ENCODE measurements around the gene PDIA6. TPM values are rescaled to one million over a fixed set of nuclear protein-coding genes. Genes with fewer than 3 reads are reported as not detected.

PDIA6 gene
- total and polyA plus RNA-seq, 10 of the 15 experiments (the other 5 are each of a cell fraction or from before 2014, with no cell fraction given), result 148 to 526 (median 209) TPM

DNA sequence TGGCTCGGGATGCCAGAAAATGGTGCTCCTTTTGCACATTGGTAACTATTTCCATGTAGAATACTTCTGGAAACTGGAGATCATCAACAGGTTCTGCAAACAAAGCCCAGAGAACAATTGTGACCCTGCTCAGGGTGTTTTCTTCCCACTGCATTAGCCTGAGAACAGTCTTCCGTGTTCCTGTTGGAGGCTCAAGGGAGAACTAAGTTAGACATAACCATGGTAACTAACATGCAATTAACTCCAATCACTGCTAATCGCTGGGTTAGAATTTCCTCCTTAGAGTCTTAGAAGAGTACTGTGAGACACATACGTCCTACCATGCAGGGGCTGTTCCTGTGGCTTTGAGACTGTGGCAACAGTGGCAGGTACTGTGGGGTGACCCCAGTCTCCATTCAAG lies 36.0 kb upstream of the PDIA6 start:
- H3K4me1 ChIP-seq (ENCODE audit: control insufficient read depth, insufficient read depth, low read length), result no peaks in the 10 kb centered on the region
- ChIA-PET RAD21 (ENCODE audit: unreplicated experiment) (no interaction called here), SMC1A (ENCODE audit: uncharacterized antibody, unreplicated experiment) (interaction anchor here (1.1 kb wide), 1 partner anchor 13 kb away, joined by 4 read pairs; no protein-coding TSS in a partner anchor), CTCF (interaction anchor here (3.0 kb wide), 1 partner anchor 13 kb away, joined by 9 read pairs; no protein-coding TSS in a partner anchor), POLR2A (no interaction called here)
- H3K27me3 ChIP-seq (replicated peaks in 1 of 2; ENCODE audit: control insufficient read depth in 2 of 2, insufficient read depth in 2 of 2, low read length in 1 of 2), result no peaks in the 10 kb centered on the region; a peak in 2 of 4 replicates
- H2AFZ ChIP-seq (ENCODE audit: control insufficient read depth, low read depth, low read length), result no peak overlapping the region
- no peaks in the 10 kb centered on the region for H3K79me2 ChIP-seq (ENCODE audit: control insufficient read depth, insufficient read depth, low read length)
- H3K4me3 ChIP-seq, result no peak overlapping the region
- H3K27ac ChIP-seq (ENCODE audit: control insufficient read depth, insufficient read depth), result no peak overlapping the region
- no peak overlapping the region for H3K4me2 ChIP-seq (ENCODE audit: control insufficient read depth, insufficient read depth)
- no peaks in the 10 kb centered on the region for H3K36me3 ChIP-seq (ENCODE audit: control insufficient read depth in 2 of 2, insufficient read depth in 2 of 2, low read length in 1 of 2)
- DNase-seq (ENCODE audit: low read depth, low spot score) (no peak), ATAC-seq (no peak), FAIRE-seq (no peak)
- H4K20me1 ChIP-seq (ENCODE audit: control insufficient read depth, insufficient read depth), result no peaks in the 10 kb centered on the region
- BruUV-seq (replicated peaks), result no TSS peak
- in situ Hi-C loops (cut with MboI), result no loop called here
- no peaks in the 10 kb centered on the region; the same call in none of the 3 replicates for H3K9me3 ChIP-seq (replicated peaks; ENCODE audit: control insufficient read depth, insufficient read depth, low read length)
- WGBS (ENCODE audit: insufficient coverage, insufficient replicate concordance, low lambda C conversion rate, missing lambda C conversion rate), result 24% methylated on average over 4 of the region's 4 CpGs
- H3K9ac ChIP-seq (ENCODE audit: control insufficient read depth, insufficient read depth, low read length), result no peak overlapping the region
- intact Hi-C loops (cut with micrococcal nuclease; ENCODE audit: unreplicated experiment), result loop anchor here (5.0 kb wide), 1 partner anchor 49 kb away; no protein-coding TSS in a partner anchor
- TF ChIP-seq, protein P1, sequence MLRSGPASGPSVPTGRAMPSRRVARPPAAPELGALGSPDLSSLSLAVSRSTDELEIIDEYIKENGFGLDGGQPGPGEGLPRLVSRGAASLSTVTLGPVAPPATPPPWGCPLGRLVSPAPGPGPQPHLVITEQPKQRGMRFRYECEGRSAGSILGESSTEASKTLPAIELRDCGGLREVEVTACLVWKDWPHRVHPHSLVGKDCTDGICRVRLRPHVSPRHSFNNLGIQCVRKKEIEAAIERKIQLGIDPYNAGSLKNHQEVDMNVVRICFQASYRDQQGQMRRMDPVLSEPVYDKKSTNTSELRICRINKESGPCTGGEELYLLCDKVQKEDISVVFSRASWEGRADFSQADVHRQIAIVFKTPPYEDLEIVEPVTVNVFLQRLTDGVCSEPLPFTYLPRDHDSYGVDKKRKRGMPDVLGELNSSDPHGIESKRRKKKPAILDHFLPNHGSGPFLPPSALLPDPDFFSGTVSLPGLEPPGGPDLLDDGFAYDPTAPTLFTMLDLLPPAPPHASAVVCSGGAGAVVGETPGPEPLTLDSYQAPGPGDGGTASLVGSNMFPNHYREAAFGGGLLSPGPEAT (IDR thresholded peaks at IDR 0.05; ENCODE audit: low read depth), result no peak
- TF ChIP-seq, protein P2, sequence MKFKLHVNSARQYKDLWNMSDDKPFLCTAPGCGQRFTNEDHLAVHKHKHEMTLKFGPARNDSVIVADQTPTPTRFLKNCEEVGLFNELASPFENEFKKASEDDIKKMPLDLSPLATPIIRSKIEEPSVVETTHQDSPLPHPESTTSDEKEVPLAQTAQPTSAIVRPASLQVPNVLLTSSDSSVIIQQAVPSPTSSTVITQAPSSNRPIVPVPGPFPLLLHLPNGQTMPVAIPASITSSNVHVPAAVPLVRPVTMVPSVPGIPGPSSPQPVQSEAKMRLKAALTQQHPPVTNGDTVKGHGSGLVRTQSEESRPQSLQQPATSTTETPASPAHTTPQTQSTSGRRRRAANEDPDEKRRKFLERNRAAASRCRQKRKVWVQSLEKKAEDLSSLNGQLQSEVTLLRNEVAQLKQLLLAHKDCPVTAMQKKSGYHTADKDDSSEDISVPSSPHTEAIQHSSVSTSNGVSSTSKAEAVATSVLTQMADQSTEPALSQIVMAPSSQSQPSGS (IDR thresholded peaks at IDR 0.05; ENCODE audit: low read length), result no peak
- TF ChIP-seq TCF3 (IDR thresholded peaks at IDR 0.05; ENCODE audit: borderline replicate concordance, insufficient read depth, low read depth, low read length), result no peak
- no peak for TF ChIP-seq NR2C1 (IDR thresholded peaks at IDR 0.05)
- no peak for TF ChIP-seq CHD1 (IDR thresholded peaks at IDR 0.05; ENCODE audit: low read depth, low read length)
- TF ChIP-seq POLR2A (IDR thresholded peaks at IDR 0.05; ENCODE audit: low read depth, low read length), result no peak
- TF ChIP-seq ZSCAN29 (IDR thresholded peaks at IDR 0.05), result no peak
- no peak for TF ChIP-seq ZBTB4 (CRISPR knock-in tag; IDR thresholded peaks at IDR 0.05)
- TF ChIP-seq HDAC2 (IDR thresholded peaks at IDR 0.05), result no peak
- TF ChIP-seq MTA2 (IDR thresholded peaks at IDR 0.05; ENCODE audit: low read depth), result no peak
- TF ChIP-seq KAT2A (conservative IDR thresholded peaks at IDR 0.05; ENCODE audit: control insufficient read depth, low read depth, low read length), result no peak
- no peak for TF ChIP-seq ATF7 (IDR thresholded peaks at IDR 0.05; ENCODE audit: low read depth)
- TF ChIP-seq IRF4 (IDR thresholded peaks at IDR 0.05; ENCODE audit: low read depth, low read length), result no peak
- no peak for TF ChIP-seq RBBP5 (conservative IDR thresholded peaks at IDR 0.05)
- no peak for TF ChIP-seq BCLAF1 (IDR thresholded peaks at IDR 0.05)
- TF ChIP-seq SRF (IDR thresholded peaks at IDR 0.05; ENCODE audit: low read depth in 2 of 2, low read length in 2 of 2), result no peak

All from GM12878 (cell line).